Muscle layer of duodenum (tissue), 2 donors: ENCODE results near the gene ACOX1.

Experiments
- H3K27ac ChIP-seq: one replicate; pipeline ENCODE4 v1.7.0; 2013; ENCODE audit warnings: mild to moderate bottlenecking, low read length
- H3K27me3 ChIP-seq: one replicate; pipeline ENCODE4 v1.7.0; 2013; ENCODE audit warnings: low read depth, mild to moderate bottlenecking, control low read depth, low read length
- H3K36me3 ChIP-seq, 2 donors: one replicate each; pipeline ENCODE4 v1.7.0; 2013; ENCODE audit warnings: low read length in 2 of 2, control low read depth in 1 of 2, mild to moderate bottlenecking in 1 of 2; ENCODE audit not compliant: insufficient read depth in 2 of 2, control insufficient read depth in 1 of 2
- H3K4me1 ChIP-seq, 2 donors: one replicate each; pipeline ENCODE4 v1.7.0; 2013; ENCODE audit warnings: low read length in 2 of 2, mild to moderate bottlenecking in 2 of 2, control low read depth in 1 of 2, moderate library complexity in 1 of 2; ENCODE audit not compliant: insufficient read depth in 2 of 2, control insufficient read depth in 1 of 2
- H3K4me3 ChIP-seq, 2 donors: one replicate each; pipeline ENCODE4 v1.7.0; 2013; ENCODE audit warnings: low read length in 2 of 2, low read depth in 1 of 2, mild to moderate bottlenecking in 1 of 2
- H3K9me3 ChIP-seq, 2 donors: one replicate each; pipeline ENCODE4 v1.7.0; 2013; ENCODE audit warnings: low read length in 2 of 2, control low read depth in 1 of 2, mild to moderate bottlenecking in 1 of 2; ENCODE audit not compliant: control insufficient read depth in 1 of 2
- donor health status: healthy.

Gene ACOX1

DNA sequence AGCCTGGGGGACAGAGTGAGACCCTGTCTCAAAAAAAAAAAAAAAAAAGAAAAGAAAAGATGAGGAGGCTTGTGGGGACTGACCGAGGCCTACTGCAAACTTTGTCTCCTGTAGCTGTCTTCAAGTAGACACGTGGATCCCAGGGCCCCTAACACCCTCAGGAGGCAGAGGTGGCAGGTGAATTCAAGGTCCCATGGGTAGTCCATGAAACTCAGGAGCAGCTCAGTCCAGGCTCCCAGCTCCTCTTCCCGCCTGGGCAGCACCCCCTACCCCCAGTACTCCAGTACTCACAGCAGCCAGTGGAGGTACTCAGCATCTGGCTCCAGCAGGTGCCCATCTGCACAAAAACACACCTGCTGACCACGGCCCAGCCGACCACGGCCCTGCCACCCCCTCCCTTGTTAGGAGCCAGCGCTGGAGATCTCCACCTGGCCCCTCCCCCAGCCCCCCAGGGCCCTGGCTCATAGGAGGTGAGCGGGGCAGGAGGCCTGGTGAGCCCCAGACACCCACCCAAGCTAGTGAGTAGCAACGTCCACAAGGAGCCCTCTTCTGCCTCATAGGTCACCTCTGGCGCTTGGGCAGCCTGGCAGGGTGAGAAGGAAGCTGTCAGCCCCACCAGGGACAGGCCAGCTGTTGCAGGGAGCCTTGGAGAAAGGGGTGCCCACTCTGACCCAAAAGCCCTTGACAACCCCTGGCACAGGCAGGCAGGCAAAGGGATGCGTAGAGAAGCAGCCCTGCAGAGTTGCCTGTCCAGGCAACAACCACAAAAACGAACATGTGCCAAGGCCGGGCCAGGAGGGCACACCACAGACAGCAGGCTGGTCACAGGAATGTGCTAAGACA lies 78.1 kb downstream of the ACOX1 start:
- Histone ChIP-seq H3K4me3 (no peak overlapping the region), H3K27ac (no peak overlapping the region), H3K9me3 (no peaks in the 10 kb centered on the region), H3K36me3 (peaks cover 14 to 49% of the 10 kb centered on the region in 2 donors), H3K4me1 (peaks cover 4 to 18% of the 10 kb centered on the region in 2 donors), H3K27me3 (no peaks in the 10 kb centered on the region)

- no peaks in the 10 kb centered on the region for H3K27me3 ChIP-seq
- no peaks in the 10 kb centered on the region for H3K9me3 ChIP-seq
- H3K4me1 ChIP-seq, result peaks cover 14 to 27% of the 10 kb centered on the region in 2 donors
- no peak overlapping the region for H3K27ac ChIP-seq
- no peak overlapping the region for H3K4me3 ChIP-seq
- peaks cover 14 to 49% of the 10 kb centered on the region in 2 donors for H3K36me3 ChIP-seq
These were observed 79.0 kb downstream of the ACOX1 start for GRCh38 chr17:75899767-75900468.

DNA sequence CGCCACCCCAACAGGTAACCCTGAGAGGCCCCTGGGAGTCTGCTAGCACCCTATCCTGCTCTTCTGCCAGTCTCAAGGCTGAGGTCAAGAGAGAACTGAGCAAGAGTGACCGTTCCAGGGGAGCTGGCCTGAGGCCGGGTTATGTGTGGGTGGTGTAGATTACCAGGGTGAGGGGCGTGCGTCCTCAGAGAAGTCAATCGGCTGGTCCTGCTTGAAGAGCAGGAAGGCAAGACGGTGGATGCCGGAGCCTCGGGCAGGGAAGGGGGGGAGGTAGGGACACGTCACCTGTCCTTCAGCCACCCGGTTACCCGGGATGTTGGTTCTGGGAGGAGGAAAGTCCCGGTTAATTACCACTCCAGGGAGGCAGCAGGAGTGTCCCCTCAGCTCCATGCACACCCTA lies 79.6 kb downstream of the ACOX1 start:
- Histone ChIP-seq H3K27ac (no peak overlapping the region), H3K4me3 (no peak overlapping the region), H3K4me1 (peaks cover 14 to 32% of the 10 kb centered on the region in 2 donors), H3K27me3 (no peaks in the 10 kb centered on the region), H3K36me3 (peaks cover 14 to 49% of the 10 kb centered on the region in 2 donors), H3K9me3 (no peaks in the 10 kb centered on the region)

- H3K4me1 ChIP-seq, result peaks cover 14 to 27% of the 10 kb centered on the region in 2 donors
- peaks cover 14 to 49% of the 10 kb centered on the region in 2 donors for H3K36me3 ChIP-seq
- no peak overlapping the region for H3K27ac ChIP-seq
- H3K9me3 ChIP-seq, result no peaks in the 10 kb centered on the region
- H3K27me3 ChIP-seq, result no peaks in the 10 kb centered on the region
- no peak overlapping the region for H3K4me3 ChIP-seq
These were observed 80.2 kb downstream of the ACOX1 start for GRCh38 chr17:75898791-75899190.

DNA sequence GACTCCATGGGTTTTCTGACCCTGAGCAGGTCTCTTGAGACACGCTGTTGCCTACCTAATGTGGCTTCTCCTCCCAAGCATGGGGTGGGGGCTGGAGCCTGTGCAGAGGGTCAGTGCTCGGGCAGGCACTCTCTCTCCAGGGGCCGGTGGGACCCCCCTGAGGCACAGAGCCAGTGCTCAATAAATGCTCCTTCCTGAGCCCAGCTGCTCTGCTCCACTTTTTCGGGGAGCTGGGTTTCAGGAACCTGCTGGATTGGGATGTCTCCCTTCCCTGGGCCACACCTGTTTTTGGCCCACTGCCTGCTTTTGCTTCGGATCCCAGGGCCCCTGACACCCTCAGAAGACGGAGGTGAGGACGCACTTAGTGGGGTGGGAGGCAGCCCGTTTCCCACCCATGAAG lies 80.9 kb downstream of the ACOX1 start:
- no peaks in the 10 kb centered on the region for H3K27me3 ChIP-seq
- H3K36me3 ChIP-seq, result peaks cover 14 to 49% of the 10 kb centered on the region in 2 donors
- H3K4me3 ChIP-seq, result no peak overlapping the region
- no peak overlapping the region for H3K27ac ChIP-seq
- peaks cover 14 to 29% of the 10 kb centered on the region in 2 donors for H3K4me1 ChIP-seq
- no peaks in the 10 kb centered on the region for H3K9me3 ChIP-seq

DNA sequence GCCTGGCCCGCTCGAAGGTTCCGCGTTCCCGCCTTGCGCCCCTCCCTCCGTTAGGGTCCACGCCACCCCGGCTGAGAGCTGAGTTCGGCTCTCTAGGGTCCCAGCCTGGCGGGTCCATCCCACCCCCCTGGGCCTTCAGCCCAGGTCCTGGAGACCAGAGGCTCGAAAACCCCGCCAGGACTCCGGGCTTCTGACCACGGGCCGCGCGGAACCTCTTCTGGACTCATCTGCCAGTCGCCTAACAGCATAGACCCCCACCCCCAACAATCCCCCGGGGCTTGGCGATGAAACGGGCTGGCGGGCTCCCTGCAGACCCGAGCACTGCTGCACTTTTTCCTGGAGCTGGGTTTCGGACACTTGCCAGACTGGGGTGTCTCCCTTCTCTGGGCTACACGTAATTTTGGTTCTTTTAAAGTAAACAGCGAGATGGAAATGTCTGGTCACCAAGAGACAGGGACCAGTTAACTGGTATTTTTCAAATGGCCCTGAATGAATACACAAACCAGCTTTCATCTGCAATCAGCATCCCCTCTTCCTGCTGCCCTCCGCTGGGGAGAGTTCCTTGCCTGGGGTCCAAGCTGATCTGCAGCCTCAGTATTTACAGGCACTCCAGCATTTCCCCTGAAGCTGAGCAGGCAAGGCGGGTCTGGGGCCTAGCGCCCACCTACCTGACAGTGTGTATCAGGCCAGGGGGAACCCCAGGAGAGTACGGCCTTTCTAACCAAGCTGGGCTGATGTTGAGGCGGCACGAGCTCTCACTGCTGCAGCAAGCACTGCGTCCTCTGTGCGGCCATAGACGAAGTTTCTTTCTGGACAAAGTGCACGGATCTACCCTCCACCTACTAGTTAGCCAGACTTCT lies 81.6 kb downstream of the ACOX1 start:
- Histone ChIP-seq H3K27ac (peak overlapping the region; percentile 31), H3K4me3 (peak overlapping the region in 1 of 2 donors; percentile 76), H3K9me3 (no peaks in the 10 kb centered on the region), H3K27me3 (no peaks in the 10 kb centered on the region), H3K36me3 (peaks cover 14 to 46% of the 10 kb centered on the region in 2 donors), H3K4me1 (peaks cover 14 to 29% of the 10 kb centered on the region in 2 donors)

GRCh38 chr17:75896415-75897159 lies 82.4 kb downstream of the ACOX1 start, which contains the start of gene TRIM65:
Gene TRIM65 (minus strand): TSS chr17:75896951. CDS start chr17:75896937, 14 bp downstream.
- Histone ChIP-seq H3K4me1 (peaks cover 14 to 34% of the 10 kb centered on the region in 2 donors), H3K9me3 (no peaks in the 10 kb centered on the region), H3K36me3 (peaks cover 14 to 47% of the 10 kb centered on the region in 2 donors), H3K27me3 (no peaks in the 10 kb centered on the region), H3K27ac (peak within 1 kb of the TSS; percentile 71), H3K4me3 (peak within 1 kb of the TSS; percentile 67 to 76)

DNA sequence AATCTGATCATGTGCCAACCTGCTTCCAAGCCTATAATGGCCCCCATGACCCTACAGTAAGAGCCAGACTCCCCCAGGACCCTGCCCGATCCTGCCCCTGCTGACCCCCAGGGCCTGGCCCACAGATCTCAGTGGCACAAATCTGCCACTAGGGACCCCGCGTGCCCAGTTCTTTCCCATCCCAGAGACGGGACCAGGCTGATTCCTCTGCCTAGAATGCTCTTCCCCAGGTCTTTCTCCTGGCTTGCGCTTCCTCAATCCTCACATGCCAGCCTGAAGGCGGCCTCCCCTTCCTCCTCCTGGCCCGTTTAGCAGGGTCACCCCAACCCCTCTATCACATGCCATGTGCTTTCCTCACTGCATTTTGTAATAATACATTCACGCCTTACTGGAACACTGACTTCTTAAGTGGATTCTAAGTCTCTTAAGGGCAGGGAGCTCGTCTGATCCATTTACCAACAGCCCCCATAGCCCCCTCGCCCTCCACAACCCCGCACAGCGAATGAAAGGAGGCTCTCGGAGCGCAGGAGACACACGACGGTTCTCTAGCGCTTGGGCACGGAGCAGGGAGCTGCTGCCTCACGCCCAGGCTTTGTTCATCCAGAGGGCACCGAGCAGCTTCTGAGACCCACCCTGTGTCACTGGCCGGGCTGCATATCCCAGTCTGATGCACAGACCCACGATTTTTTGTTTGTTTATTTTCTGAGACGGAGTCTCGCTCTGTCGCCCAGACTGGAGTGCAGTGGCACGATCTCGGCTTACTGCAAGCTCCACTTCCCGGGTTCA lies 83.4 kb downstream of the ACOX1 start:
- H3K4me3 ChIP-seq, result peak overlapping the region; percentile 67 to 76
- peaks cover 14 to 34% of the 10 kb centered on the region in 2 donors for H3K4me1 ChIP-seq
- H3K27me3 ChIP-seq, result no peaks in the 10 kb centered on the region
- H3K9me3 ChIP-seq, result no peaks in the 10 kb centered on the region
- peak overlapping the region; percentile 71 for H3K27ac ChIP-seq
- H3K36me3 ChIP-seq, result peaks cover 13 to 47% of the 10 kb centered on the region in 2 donors

- H3K27me3 ChIP-seq, result no peaks in the 10 kb centered on the region
- H3K4me1 ChIP-seq, result peaks cover 14 to 34% of the 10 kb centered on the region in 2 donors
- H3K27ac ChIP-seq, result no peak overlapping the region
- peaks cover 5 to 45% of the 10 kb centered on the region in 2 donors for H3K36me3 ChIP-seq
- no peaks in the 10 kb centered on the region for H3K9me3 ChIP-seq
- peak overlapping the region in 1 of 2 donors; percentile 28 for H3K4me3 ChIP-seq
These were observed 84.8 kb downstream of the ACOX1 start for GRCh38 chr17:75894049-75894733.
